Measurements from ENCODE around the gene CALR3. TPM values are rescaled to one million over a fixed set of nuclear protein-coding genes. Genes with fewer than 3 reads are reported as not detected.
A peak's percentile ranks its signal among the peaks of the same experiment; 100 is the strongest.

Gene CALR3
- total RNA-seq, 1 donor from 2014 or later = not detected

GRCh38 chr19:16527334-16527935 is 31.5 kb upstream of the CALR3 start:
- peaks cover 24% of the 10 kb centered on the region for H3K36me3 Mint-ChIP-seq (ENCODE audit: low read depth)
- H3K27ac Mint-ChIP-seq (ENCODE audit: unreplicated experiment) = no peak overlapping the region
- no peak overlapping the region for H3K4me3 Mint-ChIP-seq (ENCODE audit: unreplicated experiment)
- no peaks in the 10 kb centered on the region for H3K27me3 Mint-ChIP-seq (ENCODE audit: low read depth)
- no peaks in the 10 kb centered on the region for H3K4me1 Mint-ChIP-seq (ENCODE audit: low read depth)
- TF ChIP-seq, protein P1, sequence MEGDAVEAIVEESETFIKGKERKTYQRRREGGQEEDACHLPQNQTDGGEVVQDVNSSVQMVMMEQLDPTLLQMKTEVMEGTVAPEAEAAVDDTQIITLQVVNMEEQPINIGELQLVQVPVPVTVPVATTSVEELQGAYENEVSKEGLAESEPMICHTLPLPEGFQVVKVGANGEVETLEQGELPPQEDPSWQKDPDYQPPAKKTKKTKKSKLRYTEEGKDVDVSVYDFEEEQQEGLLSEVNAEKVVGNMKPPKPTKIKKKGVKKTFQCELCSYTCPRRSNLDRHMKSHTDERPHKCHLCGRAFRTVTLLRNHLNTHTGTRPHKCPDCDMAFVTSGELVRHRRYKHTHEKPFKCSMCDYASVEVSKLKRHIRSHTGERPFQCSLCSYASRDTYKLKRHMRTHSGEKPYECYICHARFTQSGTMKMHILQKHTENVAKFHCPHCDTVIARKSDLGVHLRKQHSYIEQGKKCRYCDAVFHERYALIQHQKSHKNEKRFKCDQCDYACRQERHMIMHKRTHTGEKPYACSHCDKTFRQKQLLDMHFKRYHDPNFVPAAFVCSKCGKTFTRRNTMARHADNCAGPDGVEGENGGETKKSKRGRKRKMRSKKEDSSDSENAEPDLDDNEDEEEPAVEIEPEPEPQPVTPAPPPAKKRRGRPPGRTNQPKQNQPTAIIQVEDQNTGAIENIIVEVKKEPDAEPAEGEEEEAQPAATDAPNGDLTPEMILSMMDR (IDR thresholded peaks at IDR 0.05) = no peak
- no peak for DNase-seq (ENCODE audit: low spot score)
- no peaks in the 10 kb centered on the region for H3K9me3 Mint-ChIP-seq (ENCODE audit: low read depth)

- TF ChIP-seq, protein P1 (IDR thresholded peaks at IDR 0.05) = no peak
- Mint-ChIP-seq H3K4me1 (ENCODE audit: low read depth) (no peaks in the 10 kb centered on the region), H3K27me3 (ENCODE audit: low read depth) (no peaks in the 10 kb centered on the region), H3K9me3 (ENCODE audit: low read depth) (no peaks in the 10 kb centered on the region), H3K27ac (ENCODE audit: unreplicated experiment) (no peak overlapping the region), H3K36me3 (ENCODE audit: low read depth) (peaks cover 16% of the 10 kb centered on the region), H3K4me3 (ENCODE audit: unreplicated experiment) (no peak overlapping the region)
- no peak for DNase-seq (ENCODE audit: low spot score)
Observed at GRCh38 chr19:16525751-16526481, 29.9 kb upstream of the CALR3 start.

DNA sequence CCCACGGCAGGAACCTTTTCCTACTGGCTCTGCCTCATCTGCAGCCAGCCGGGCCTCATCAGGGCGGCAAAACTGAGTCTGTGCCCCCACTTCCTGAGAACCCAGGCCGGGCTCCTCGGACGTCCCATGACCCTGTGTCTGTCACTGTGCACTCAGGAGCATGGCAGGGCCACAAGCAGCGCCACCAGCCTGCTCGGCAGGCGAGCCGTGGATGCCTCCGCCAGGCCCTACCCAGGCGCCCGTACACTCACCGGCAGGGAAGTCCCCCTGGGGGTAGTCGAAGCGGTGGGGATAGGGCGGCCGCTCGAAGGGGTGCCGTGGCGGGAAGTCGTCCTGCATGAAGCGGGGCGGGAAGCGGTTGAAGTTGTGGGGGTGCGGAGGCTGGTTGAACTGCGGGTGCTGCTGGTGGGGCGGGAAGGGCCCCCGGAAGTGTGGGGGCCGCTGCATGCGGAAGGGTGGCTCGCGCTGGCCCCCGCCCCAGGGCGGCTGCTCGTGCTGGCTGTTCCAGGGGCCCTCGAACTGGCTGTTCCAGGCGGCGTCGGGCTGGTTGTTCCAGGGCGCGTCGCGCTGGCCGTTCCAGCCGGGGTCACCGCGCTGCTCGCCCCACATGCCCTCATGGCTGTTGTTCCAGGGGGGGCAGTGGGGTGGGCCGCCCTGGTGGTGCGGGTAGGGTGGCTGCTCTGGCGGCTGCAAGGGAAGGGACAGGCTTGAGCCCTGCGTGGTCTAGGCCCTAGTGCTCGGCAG is 29.2 kb upstream of the CALR3 start:
- TF ChIP-seq, protein P1 (IDR thresholded peaks at IDR 0.05) = no peak
- DNase-seq (ENCODE audit: low spot score) = peak; percentile 94
- Mint-ChIP-seq H3K36me3 (ENCODE audit: low read depth) (peaks cover 19% of the 10 kb centered on the region), H3K27ac (ENCODE audit: unreplicated experiment) (no peak overlapping the region), H3K9me3 (ENCODE audit: low read depth) (no peaks in the 10 kb centered on the region), H3K4me3 (ENCODE audit: unreplicated experiment) (no peak overlapping the region), H3K27me3 (ENCODE audit: low read depth) (no peaks in the 10 kb centered on the region), H3K4me1 (ENCODE audit: low read depth) (no peaks in the 10 kb centered on the region)

DNA sequence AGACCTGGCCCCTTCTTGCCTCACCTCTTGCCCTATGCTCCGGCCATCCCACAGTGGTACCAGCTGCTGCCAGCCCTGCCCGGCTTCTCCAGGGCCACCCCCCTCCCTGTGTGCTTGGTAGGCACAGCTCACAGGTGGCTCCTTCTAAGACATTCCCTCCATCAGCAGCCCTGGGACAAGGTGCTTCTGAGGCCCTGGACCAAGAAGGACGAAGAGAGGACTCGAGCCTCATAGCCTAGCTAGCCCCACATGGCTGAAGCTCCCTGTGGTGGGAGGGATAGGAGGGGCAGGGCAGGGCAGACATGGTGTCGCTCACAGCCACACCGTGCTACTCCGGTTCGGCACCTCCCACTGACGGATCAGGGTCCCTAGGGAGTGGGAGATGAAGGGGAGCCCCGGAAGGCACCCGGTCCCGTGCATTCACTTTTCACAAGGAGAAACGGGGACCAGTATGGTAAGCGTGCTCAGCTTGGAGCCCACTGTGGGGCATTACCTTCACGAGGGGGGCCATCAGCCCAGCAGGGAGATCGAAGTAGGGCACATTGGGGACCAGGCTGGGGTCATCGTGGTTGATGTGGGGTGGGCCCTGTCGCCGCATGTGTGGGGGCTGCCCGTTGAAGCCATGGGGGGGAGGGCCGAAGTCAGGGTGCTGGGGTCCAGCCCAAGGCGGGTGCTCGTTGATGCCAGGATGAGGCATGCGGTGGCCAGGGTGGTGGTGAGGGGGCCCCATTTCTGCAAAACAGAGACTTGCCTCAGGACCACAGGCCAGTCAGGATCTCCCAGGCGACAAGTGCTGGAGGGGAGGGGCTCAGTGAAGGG is 26.8 kb upstream of the CALR3 start:
- H3K36me3 Mint-ChIP-seq (ENCODE audit: low read depth) = peaks cover 31% of the 10 kb centered on the region
- H3K27me3 Mint-ChIP-seq (ENCODE audit: low read depth) = no peaks in the 10 kb centered on the region
- H3K27ac Mint-ChIP-seq (ENCODE audit: unreplicated experiment) = no peak overlapping the region
- no peak for DNase-seq (ENCODE audit: low spot score)
- TF ChIP-seq, protein P1 (IDR thresholded peaks at IDR 0.05) = no peak
- no peaks in the 10 kb centered on the region for H3K9me3 Mint-ChIP-seq (ENCODE audit: low read depth)
- no peaks in the 10 kb centered on the region for H3K4me1 Mint-ChIP-seq (ENCODE audit: low read depth)
- no peak overlapping the region for H3K4me3 Mint-ChIP-seq (ENCODE audit: unreplicated experiment)
